ENCODE results near the gene NPNT. TPM values are rescaled to one million over a fixed set of nuclear protein-coding genes. Genes with fewer than 3 reads are reported as not detected.
"Not testable (repeated sequence)": the region's sequence is repeated elsewhere in the genome, so short reads cannot be mapped to it uniquely, and the experiment has no call there.

The NPNT gene, protein sequence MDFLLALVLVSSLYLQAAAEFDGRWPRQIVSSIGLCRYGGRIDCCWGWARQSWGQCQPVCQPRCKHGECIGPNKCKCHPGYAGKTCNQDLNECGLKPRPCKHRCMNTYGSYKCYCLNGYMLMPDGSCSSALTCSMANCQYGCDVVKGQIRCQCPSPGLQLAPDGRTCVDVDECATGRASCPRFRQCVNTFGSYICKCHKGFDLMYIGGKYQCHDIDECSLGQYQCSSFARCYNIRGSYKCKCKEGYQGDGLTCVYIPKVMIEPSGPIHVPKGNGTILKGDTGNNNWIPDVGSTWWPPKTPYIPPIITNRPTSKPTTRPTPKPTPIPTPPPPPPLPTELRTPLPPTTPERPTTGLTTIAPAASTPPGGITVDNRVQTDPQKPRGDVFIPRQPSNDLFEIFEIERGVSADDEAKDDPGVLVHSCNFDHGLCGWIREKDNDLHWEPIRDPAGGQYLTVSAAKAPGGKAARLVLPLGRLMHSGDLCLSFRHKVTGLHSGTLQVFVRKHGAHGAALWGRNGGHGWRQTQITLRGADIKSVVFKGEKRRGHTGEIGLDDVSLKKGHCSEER
- polyA plus RNA-seq = not detected

DNA sequence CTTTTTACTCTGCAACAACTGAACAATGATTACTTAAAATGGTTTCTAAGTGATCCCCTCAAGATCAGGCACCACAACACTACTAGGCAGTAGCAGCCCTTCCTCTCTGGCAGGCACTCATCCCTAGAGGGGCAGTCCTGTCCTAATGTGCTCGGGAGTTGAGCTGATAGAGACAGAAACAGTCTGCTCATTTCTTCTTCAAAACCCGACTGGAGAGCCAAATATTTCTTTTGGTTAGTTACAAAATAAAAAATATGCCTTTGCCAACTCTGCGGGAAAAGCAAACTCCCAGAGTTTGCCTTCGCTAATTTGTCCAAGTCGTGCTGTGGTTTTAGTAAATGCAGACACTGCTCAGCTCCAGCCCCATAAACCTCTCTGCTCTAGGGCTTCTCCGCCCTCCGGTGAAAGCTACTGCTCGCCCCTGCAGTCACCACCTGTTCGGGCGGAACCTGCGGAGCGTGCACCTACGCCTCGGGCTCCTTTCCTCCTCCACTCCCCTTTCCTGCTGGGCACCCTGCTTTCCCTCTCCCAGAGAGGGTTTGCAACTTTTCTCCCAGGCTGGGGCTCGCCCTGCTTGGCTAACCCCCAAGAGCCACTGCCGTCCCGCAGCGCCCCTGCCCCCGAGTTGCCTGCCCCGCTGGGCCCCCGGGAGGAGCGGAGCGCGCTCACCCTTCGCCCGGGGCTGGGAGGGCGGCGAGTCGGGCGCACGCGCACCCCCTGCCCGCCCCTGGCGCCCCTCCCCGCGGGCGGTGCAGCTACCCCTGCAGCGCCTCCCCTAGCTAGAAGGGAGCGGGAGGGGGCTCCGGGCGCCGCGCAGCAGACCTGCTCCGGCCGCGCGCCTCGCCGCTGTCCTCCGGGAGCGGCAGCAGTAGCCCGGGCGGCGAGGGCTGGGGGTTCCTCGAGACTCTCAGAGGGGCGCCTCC is at the start of gene NPNT:
NPNT (plus strand) TSS at position 812 of the 923 bp plus-strand sequence. CDS start 182 bp downstream, outside the sequence.
- H3K4me1 Mint-ChIP-seq = peaks cover 6 to 18% (median 11%) of the 10 kb centered on the region in 3 donors
- H3K27ac Mint-ChIP-seq = no peak within 1 kb of the TSS
- H3K36me3 Mint-ChIP-seq = no peaks in the 10 kb centered on the region
- H3K9me3 Mint-ChIP-seq = peaks cover 0 to 4% (median 4%) of the 10 kb centered on the region in 3 donors
- H3K27me3 Mint-ChIP-seq = peaks cover 55% of the 10 kb centered on the region
- H3K4me3 Mint-ChIP-seq = peak within 1 kb of the TSS in 3 of 4 donors; percentile 41 to 91 (median 63)

DNA sequence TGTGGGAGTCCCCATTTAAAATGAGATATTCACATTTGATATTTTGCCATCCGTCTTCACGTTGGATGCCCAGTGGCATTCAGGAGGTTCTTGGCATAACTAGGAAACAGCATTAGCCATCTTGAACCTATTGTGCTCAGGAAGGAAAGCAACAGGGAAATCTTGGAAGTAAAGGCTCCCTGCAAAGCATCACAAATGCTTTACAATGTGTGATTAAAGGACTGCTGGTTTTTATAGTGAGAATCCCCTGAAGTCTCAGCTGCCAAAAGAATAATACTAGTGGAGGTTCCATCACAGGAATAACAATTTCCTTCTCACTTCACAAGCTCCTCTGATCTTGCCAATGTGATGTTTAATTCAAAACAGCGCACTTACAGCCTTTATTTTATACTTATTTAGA is 49.7 kb upstream of the NPNT start:
- peaks cover 9% of the 10 kb centered on the region for H3K36me3 Mint-ChIP-seq
- H3K4me1 Mint-ChIP-seq = peaks cover 0 to 1% (median 0%) of the 10 kb centered on the region in 3 donors
- H3K27ac Mint-ChIP-seq = no peak overlapping the region
- peaks cover 0 to 1% (median 0%) of the 10 kb centered on the region in 3 donors for H3K9me3 Mint-ChIP-seq
- no peak overlapping the region for H3K4me3 Mint-ChIP-seq
- no peaks in the 10 kb centered on the region for H3K27me3 Mint-ChIP-seq

DNA sequence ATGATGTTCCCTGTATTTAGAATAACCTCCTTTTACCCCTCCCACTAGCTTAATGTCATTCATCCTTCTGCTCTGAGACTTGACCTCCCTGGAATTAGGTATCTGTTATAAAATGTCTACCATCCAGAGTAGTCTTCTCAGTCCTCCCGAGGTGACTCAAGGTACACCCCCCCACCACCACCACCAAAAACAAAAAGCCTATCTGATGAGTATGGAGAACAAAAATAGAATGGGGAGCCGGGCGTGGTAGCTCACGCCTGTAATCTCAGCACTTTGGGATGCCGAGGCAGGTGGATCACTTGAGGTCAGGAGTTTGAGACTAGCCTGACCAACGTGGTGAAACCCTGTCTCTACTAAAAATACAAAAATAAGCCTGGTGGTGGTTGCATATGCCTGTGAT is 46.9 kb upstream of the NPNT start:
- not testable (repeated sequence) for H3K27ac Mint-ChIP-seq, H3K4me3 Mint-ChIP-seq, H3K9me3 Mint-ChIP-seq, H3K27me3 Mint-ChIP-seq, H3K4me1 Mint-ChIP-seq, H3K36me3 Mint-ChIP-seq

DNA sequence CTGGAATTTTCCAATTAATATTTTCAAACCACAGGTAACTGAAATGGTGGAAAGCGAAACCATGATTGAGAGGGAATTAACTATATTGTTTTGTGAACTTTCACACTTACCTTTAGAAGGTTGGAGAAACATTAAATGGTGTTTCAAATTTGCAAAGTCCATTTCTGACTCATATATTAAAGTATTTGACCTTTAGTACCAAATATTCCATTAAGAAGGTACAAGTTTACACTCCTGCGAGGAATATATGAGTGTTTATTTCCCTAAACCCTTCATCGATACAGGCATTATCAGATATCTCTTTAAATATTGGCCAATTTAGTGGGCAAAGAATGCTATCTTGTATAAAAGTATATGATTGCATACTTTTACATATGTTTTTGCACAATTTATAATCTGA is 44.1 kb upstream of the NPNT start:
- Mint-ChIP-seq H3K9me3 (peaks cover 5 to 18% (median 13%) of the 10 kb centered on the region in 3 donors), H3K4me3 (no peak overlapping the region), H3K4me1 (no peaks in the 10 kb centered on the region), H3K27ac (no peak overlapping the region), H3K36me3 (peaks cover 14% of the 10 kb centered on the region), H3K27me3 (no peaks in the 10 kb centered on the region)

DNA sequence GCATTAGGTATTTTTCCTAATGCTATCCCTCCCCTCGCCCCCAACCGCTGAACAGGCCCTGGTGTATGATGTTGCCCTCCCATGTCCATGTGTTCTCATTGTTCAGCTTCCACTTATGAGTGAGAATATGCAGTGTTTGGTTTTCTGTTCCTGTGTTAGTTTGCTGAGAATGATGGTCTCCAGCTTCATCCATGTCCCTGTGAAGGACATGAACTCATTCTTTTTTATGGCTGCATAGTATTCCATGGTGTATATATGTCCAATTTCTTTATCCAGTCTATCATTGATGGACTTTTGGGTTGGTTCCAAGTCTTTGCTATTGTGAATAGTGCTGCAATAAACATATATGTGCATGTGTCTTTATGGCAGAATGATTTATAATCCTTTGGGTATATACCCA is 43.0 kb upstream of the NPNT start:
- H3K27me3 Mint-ChIP-seq, H3K4me1 Mint-ChIP-seq, H3K27ac Mint-ChIP-seq, H3K4me3 Mint-ChIP-seq: not testable (repeated sequence)
- Mint-ChIP-seq H3K9me3 (peaks cover 5 to 18% (median 15%) of the 10 kb centered on the region in 3 donors), H3K36me3 (peaks cover 19% of the 10 kb centered on the region)

DNA sequence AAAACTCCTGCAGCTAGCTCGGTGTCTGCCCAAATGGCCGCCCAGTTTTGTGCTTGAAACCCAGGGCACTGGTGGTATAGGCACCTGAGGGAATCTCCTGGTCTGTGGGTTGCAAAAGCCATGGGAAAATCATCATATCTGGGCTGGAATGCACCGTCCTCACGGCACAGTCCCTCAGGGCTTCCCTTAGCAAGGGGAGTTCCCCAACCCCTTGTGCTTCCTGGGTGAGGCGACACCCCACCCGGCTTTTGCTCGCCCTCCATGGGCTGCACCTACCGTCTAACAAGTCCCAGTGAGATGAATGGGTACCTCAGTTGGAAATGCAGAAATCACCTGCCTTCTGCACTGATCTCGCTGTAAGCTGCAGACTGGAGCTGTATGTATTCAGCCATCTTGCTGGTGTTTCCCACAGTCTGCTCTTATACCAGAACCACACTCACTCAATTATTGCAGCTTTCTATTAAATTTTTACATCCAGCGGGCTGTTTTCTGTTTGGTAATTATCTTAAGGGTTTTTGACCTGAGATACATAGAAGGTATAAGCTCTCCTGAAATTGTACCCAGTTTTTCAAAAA is 36.7 kb upstream of the NPNT start:
- Mint-ChIP-seq H3K4me1 (peaks cover 0 to 3% (median 0%) of the 10 kb centered on the region in 3 donors), H3K9me3 (peaks cover 0 to 30% (median 22%) of the 10 kb centered on the region in 3 donors), H3K27ac (no peak overlapping the region), H3K4me3 (peak overlapping the region in 1 of 4 donors; percentile 38), H3K27me3 (no peaks in the 10 kb centered on the region), H3K36me3 (peaks cover 25% of the 10 kb centered on the region)

DNA sequence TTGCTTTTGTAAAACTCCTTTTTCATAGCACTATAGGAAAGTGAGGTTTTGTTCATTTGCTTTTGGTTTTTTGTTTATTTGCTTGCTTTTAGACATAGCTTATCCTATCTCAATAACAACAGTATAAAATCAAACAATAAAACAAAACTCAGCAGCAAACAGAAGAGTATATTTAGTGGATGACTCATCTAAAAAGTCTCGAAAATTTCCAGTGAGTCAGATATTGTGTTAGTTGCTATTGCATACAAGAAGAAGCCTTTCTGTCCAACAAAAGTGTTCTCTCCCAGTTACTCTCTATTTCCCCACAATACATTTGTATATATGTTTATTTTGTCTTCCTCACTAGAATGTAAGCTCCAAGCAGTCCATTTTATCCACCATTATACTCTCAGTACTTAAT is 36.0 kb upstream of the NPNT start:
- no peak overlapping the region for H3K27ac Mint-ChIP-seq
- H3K36me3 Mint-ChIP-seq = peaks cover 22% of the 10 kb centered on the region

DNA sequence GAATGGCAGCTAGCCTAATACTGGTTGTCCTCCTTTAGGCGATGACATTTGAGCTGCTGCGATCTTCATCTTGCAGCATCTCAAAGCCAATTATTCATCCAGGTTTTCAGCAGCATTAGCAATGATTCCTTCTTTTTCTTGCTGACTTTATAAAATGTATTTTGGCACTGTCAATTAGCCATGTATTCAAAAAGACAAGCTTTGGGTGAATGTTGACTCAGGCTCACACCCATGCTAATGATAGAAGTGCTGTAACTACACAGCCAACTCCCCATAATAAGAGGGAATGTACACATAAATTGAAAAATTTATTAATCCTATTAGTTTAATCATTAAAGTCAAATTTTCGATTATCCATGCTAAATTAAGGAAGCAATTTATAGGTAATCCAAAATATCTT is 24.3 kb upstream of the NPNT start:
- H3K27ac Mint-ChIP-seq = no peak overlapping the region
- H3K36me3 Mint-ChIP-seq = no peaks in the 10 kb centered on the region
- peaks cover 0 to 1% (median 0%) of the 10 kb centered on the region in 3 donors for H3K4me1 Mint-ChIP-seq
- H3K27me3 Mint-ChIP-seq = no peaks in the 10 kb centered on the region
- peaks cover 0 to 3% (median 0%) of the 10 kb centered on the region in 3 donors for H3K9me3 Mint-ChIP-seq
- H3K4me3 Mint-ChIP-seq = no peak overlapping the region

More for the DNA sequence above, 36.0 kb upstream of the NPNT start:
- H3K4me1 Mint-ChIP-seq = peaks cover 0 to 3% (median 0%) of the 10 kb centered on the region in 3 donors
- peaks cover 0 to 25% (median 22%) of the 10 kb centered on the region in 3 donors for H3K9me3 Mint-ChIP-seq
- H3K4me3 Mint-ChIP-seq = no peak overlapping the region
- H3K27me3 Mint-ChIP-seq = no peaks in the 10 kb centered on the region

DNA sequence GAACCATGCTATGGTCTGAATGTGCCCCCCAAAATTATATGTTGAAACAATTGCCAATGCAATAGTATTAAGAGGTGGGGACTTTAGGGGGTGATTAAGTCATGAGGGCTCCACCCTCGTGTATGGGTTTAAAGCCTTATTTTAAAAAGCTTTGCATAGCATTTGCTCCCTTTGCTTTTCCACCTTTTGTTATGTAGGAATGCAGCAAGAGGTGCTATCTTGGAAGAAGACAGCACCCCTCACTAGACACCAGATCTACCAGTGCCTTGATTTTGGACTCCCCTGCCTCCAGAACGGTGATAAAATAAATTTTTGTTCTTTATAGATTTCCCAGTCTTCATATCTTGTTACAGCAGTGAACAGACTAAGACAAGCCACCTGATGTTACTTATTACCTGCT is 23.3 kb upstream of the NPNT start:
- Mint-ChIP-seq H3K36me3 (no peaks in the 10 kb centered on the region), H3K9me3 (peaks cover 0 to 2% (median 0%) of the 10 kb centered on the region in 3 donors), H3K4me3 (no peak overlapping the region), H3K27ac (no peak overlapping the region), H3K27me3 (no peaks in the 10 kb centered on the region), H3K4me1 (peaks cover 0 to 1% (median 0%) of the 10 kb centered on the region in 3 donors)

DNA sequence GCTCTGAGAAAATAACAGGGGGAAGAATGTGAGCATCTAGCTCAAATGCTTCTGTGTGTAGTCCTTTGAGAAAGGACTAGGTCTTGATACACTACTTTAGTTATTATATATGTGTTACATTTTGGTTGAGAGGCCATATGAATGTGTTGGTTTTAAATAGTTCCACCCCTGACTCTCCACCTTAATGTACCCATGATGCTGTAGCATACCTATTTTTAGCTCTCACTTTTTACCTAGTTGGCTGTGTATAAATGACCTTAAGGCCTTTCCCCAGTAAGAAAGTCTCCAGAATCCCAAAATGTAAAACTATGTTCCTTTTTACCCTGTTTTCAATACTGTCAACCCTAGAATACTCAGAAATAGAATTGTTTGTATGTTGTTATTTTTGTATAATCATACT is 20.0 kb upstream of the NPNT start:
- Mint-ChIP-seq H3K4me3 (no peak overlapping the region), H3K9me3 (no peaks in the 10 kb centered on the region), H3K4me1 (peaks cover 0 to 1% (median 0%) of the 10 kb centered on the region in 3 donors), H3K27me3 (no peaks in the 10 kb centered on the region), H3K27ac (no peak overlapping the region), H3K36me3 (no peaks in the 10 kb centered on the region)

DNA sequence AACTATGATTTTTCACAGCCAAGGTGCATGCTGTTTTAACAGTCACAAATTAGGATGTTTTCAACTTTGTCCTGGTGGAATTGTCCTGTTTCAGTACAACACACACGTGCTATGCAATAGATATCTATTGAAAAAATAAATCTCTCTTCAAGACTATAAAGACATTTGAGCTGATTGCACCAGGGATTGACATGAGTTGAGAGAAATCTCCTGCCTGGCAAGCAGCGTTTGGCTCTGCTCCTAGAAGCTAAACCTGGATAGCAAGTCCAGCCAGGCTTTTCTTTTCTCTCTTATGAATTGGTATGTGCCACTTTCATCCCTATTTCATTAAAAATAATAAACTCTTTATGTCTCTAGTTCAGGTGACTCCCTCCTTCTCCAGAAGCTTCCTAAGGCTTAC is 16.6 kb upstream of the NPNT start:
- H3K36me3 Mint-ChIP-seq = peaks cover 3% of the 10 kb centered on the region
- H3K27me3 Mint-ChIP-seq = no peaks in the 10 kb centered on the region
- H3K4me3 Mint-ChIP-seq = no peak overlapping the region
- no peaks in the 10 kb centered on the region for H3K4me1 Mint-ChIP-seq
- peaks cover 0 to 2% (median 0%) of the 10 kb centered on the region in 3 donors for H3K9me3 Mint-ChIP-seq
- H3K27ac Mint-ChIP-seq = no peak overlapping the region

DNA sequence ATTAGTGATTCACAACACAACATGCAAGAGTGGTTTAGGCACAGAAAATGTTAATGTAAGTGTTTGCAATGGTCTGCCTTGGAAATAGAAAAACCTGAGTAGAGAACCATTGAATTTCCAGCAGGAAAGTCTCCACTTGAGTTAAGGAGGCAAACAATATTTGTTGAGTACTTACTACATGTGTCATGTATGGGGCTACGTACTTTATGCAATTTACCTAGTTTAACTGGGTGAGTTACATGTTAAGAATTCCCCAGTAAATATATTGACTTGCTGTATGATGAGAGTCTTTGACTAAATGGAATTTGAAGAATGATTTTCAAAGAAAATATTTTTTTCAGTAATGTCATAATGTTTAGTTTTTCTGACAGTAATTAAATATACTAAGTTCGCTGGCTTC is 7.8 kb upstream of the NPNT start:
- Mint-ChIP-seq H3K27me3 (peaks cover 7% of the 10 kb centered on the region), H3K9me3 (peaks cover 0 to 7% (median 0%) of the 10 kb centered on the region in 3 donors), H3K4me1 (no peaks in the 10 kb centered on the region), H3K4me3 (no peak overlapping the region), H3K36me3 (no peaks in the 10 kb centered on the region), H3K27ac (no peak overlapping the region)

DNA sequence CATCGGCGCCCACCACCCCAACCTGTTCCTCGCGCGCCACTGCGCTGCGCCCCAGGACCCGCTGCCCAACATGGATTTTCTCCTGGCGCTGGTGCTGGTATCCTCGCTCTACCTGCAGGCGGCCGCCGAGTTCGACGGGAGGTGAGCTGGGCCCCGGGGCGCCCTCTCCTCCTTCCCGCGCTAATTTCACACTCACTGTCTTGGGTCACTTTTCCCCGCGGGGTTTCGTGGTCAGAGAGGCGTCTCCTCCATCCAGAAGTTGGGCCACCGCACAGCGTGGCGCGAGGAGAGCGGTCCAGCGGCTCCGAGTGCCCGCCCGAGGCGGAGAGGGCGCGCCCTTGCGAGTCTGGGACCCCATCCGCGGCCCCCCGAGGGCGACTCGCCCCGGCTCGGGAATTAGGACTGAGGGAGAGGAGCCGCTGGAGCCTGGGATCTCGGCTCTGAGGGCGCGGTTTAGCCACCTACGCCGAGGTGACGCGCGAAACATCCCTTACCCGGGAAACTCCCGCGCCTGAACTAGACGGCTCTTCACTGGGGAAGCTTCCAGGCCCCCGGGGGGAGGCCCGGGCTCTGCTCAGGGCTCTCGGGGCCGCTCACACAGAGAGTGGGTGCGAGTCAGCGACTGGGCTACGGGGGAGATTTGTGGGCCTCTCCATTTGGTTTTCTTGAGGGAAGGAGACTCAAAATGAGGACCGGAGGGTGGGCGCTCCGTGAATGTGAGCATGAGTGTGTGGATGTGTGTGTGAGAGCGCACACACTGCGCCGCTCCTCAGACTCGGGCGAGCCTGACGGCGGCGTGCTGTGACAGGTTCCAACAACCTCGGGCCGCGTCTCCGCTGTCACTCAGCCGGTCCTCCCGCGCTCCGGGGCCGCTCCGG is 551 bp downstream of the NPNT start:
- peaks cover 6 to 18% (median 11%) of the 10 kb centered on the region in 3 donors for H3K4me1 Mint-ChIP-seq
- no peak overlapping the region for H3K27ac Mint-ChIP-seq
- peaks cover 55% of the 10 kb centered on the region for H3K27me3 Mint-ChIP-seq
- no peaks in the 10 kb centered on the region for H3K36me3 Mint-ChIP-seq
- peaks cover 0 to 4% (median 4%) of the 10 kb centered on the region in 3 donors for H3K9me3 Mint-ChIP-seq
- H3K4me3 Mint-ChIP-seq = peak overlapping the region in 3 of 4 donors; percentile 41 to 63 (median 61)
